Osteoblast (primary cell): ENCODE measurements around the gene KDM6B. TPM values are rescaled to one million over a fixed set of nuclear protein-coding genes. Genes with fewer than 3 reads are reported as not detected.

Experiments used
- DNase-seq: peaks from one replicate; pipeline ENCODE4 v3.0.0; 2011; ENCODE audit warnings: low spot score, mixed read lengths; ENCODE audit not compliant: insufficient read length; ENCODE audit errors: missing footprints
- H2AFZ ChIP-seq: 2 replicates; pipeline ENCODE4 v1.6.0; 2011; ENCODE audit warnings: mild to moderate bottlenecking, low read length
- H3K27ac ChIP-seq: 2 replicates; pipeline ENCODE4 v1.5.1; 2011; ENCODE audit warnings: mild to moderate bottlenecking, low read depth, low read length, moderate library complexity
- H3K27me3 ChIP-seq: 2 replicates; pipeline ENCODE4 v1.6.0; 2012; ENCODE audit warnings: mild to moderate bottlenecking, control low read depth, inconsistent platforms, low read length, moderate library complexity; ENCODE audit not compliant: insufficient read depth
- H3K36me3 ChIP-seq: 2 replicates; pipeline ENCODE4 v1.5.1; 2011; ENCODE audit warnings: mild to moderate bottlenecking, low read length, control low read depth, moderate library complexity; ENCODE audit not compliant: insufficient read depth
- H3K4me1 ChIP-seq: 2 replicates; pipeline ENCODE4 v1.5.1; 2011; ENCODE audit warnings: mild to moderate bottlenecking, low read length, control low read depth, moderate library complexity; ENCODE audit not compliant: insufficient read depth
- H3K4me2 ChIP-seq: 2 replicates; pipeline ENCODE4 v1.6.0; 2011; ENCODE audit warnings: mild to moderate bottlenecking, low read length; ENCODE audit not compliant: insufficient read depth
- H3K4me3 ChIP-seq: fragments of 200-600 bp; sonication (generic); 3 replicates; pipeline ENCODE4 v1.5.1; 2012; ENCODE audit warnings: mild to moderate bottlenecking, low read length, inconsistent platforms; ENCODE audit not compliant: insufficient read depth
- H3K79me2 ChIP-seq: 2 replicates; pipeline ENCODE4 v1.6.0; 2012; ENCODE audit warnings: mild to moderate bottlenecking, low read length, control low read depth, inconsistent platforms; ENCODE audit not compliant: insufficient read depth
- H3K9me3 ChIP-seq: 2 replicates; pipeline ENCODE4 v1.5.1; 2011; ENCODE audit warnings: low read depth, low read length, control low read depth
- H4K20me1 ChIP-seq: 2 replicates; pipeline ENCODE4 v1.6.0; 2012; ENCODE audit warnings: mild to moderate bottlenecking, low read length, control low read depth; ENCODE audit not compliant: insufficient read depth
- total RNA-seq: library from RNA; depleted of rRNA; stranded (reverse); fragments of >200 nt; gene quantifications from 2 replicates; pipeline ENCODE4 v1.2.3, GENCODE V29; 2012
- TF ChIP-seq, protein P1 (sequence below): IDR thresholded peaks from 2 replicates; pipeline ENCODE4 v1.5.1; 2011; ENCODE audit warnings: mild to moderate bottlenecking, low read depth, low read length, moderate library complexity; ENCODE audit errors: extremely low read depth

KDM6B gene
- total RNA-seq, 1 donor: 12.3 TPM

DNA sequence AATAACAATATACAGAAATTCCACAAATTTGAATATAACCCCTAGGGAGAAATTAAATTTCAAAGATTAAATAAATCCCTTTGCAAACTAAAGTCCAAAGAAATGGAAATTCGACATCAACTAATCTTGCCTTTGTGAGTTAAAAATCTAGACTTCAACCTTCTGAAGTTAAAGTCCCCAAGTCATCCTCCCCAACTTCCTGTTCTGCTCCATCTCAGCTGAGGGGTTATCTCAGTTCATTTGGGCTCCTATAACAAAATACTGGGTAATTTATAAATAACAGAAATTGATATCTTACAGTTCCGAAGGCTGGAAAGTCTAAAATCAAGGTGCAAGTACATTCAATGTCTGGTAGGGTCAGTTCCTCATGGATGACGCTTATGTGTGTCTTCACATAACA, 22.8 kb upstream of the KDM6B start:
- Histone ChIP-seq H3K27me3 (peaks cover 6% of the 10 kb centered on the region), H4K20me1 (no peaks in the 10 kb centered on the region), H3K4me1 (peaks cover 2% of the 10 kb centered on the region), H3K27ac (no peak overlapping the region), H3K4me3 (no peak overlapping the region), H3K4me2 (no peak overlapping the region), H3K36me3 (no peaks in the 10 kb centered on the region), H2AFZ (no peak overlapping the region), H3K9me3 (no peaks in the 10 kb centered on the region), H3K79me2 (no peaks in the 10 kb centered on the region)
- DNase-seq: no peak
- TF ChIP-seq, protein P1, sequence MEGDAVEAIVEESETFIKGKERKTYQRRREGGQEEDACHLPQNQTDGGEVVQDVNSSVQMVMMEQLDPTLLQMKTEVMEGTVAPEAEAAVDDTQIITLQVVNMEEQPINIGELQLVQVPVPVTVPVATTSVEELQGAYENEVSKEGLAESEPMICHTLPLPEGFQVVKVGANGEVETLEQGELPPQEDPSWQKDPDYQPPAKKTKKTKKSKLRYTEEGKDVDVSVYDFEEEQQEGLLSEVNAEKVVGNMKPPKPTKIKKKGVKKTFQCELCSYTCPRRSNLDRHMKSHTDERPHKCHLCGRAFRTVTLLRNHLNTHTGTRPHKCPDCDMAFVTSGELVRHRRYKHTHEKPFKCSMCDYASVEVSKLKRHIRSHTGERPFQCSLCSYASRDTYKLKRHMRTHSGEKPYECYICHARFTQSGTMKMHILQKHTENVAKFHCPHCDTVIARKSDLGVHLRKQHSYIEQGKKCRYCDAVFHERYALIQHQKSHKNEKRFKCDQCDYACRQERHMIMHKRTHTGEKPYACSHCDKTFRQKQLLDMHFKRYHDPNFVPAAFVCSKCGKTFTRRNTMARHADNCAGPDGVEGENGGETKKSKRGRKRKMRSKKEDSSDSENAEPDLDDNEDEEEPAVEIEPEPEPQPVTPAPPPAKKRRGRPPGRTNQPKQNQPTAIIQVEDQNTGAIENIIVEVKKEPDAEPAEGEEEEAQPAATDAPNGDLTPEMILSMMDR: no peak

- H3K4me2 ChIP-seq: no peak overlapping the region
- no peak for DNase-seq
- TF ChIP-seq, protein P1: no peak
- H2AFZ ChIP-seq: no peak overlapping the region
- no peaks in the 10 kb centered on the region for H3K36me3 ChIP-seq
- H3K4me1 ChIP-seq: no peaks in the 10 kb centered on the region
- H3K27me3 ChIP-seq: peaks cover 10% of the 10 kb centered on the region
- H3K79me2 ChIP-seq: no peaks in the 10 kb centered on the region
- H4K20me1 ChIP-seq: no peaks in the 10 kb centered on the region
- H3K9me3 ChIP-seq: no peaks in the 10 kb centered on the region
- no peak overlapping the region for H3K4me3 ChIP-seq
- H3K27ac ChIP-seq: no peak overlapping the region
Measured at GRCh38 chr17:7814969-7815368, 19.0 kb upstream of the KDM6B start.

DNA sequence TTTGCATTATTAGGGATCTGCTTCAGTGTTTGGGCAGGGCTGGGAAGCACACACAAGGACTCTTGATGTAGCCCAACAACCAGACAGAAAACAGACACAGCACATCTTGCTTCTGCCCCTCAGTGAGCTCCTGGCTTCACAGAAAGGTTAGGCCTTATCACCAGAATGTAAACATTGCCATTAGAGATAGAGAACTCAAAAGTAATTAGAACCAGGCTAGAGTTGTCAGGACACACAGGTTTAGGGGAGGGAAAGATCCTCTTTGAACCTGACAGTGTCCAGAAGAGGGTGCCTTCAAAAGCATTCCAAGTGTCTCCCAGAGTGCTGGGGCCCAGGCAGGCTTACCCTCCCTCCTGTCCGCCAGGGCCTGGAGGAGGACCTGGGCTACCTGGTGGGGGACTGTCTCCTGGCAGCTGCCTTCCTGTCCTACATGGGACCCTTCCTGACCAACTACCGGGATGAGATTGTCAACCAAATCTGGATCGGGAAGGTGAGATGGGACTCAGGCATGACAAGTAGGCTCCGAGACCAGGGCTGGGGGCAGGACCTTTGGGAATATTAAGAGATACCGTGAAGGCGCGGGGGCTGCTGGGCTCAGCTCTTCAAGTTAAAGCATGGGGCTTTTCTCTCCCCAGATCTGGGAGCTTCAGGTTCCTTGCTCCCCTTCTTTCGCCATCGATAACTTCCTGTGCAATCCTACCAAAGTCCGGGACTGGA, 16.9 kb upstream of the KDM6B start:
- Histone ChIP-seq H3K27ac (no peak overlapping the region), H4K20me1 (no peaks in the 10 kb centered on the region), H3K36me3 (no peaks in the 10 kb centered on the region), H3K27me3 (peaks cover 10% of the 10 kb centered on the region), H3K4me3 (no peak overlapping the region), H2AFZ (no peak overlapping the region), H3K79me2 (no peaks in the 10 kb centered on the region), H3K4me2 (no peak overlapping the region), H3K9me3 (no peaks in the 10 kb centered on the region), H3K4me1 (no peaks in the 10 kb centered on the region)
- TF ChIP-seq, protein P1: no peak
- no peak for DNase-seq

GRCh38 chr17:7817643-7817964, 16.4 kb upstream of the KDM6B start:
- H3K4me1 ChIP-seq: no peaks in the 10 kb centered on the region
- TF ChIP-seq, protein P1: no peak
- H3K27ac ChIP-seq: no peak overlapping the region
- peaks cover 10% of the 10 kb centered on the region for H3K27me3 ChIP-seq
- no peaks in the 10 kb centered on the region for H3K36me3 ChIP-seq
- no peaks in the 10 kb centered on the region for H3K9me3 ChIP-seq
- no peak for DNase-seq
- no peak overlapping the region for H2AFZ ChIP-seq
- H3K79me2 ChIP-seq: no peaks in the 10 kb centered on the region
- H3K4me3 ChIP-seq: no peak overlapping the region
- H4K20me1 ChIP-seq: no peaks in the 10 kb centered on the region
- no peak overlapping the region for H3K4me2 ChIP-seq
